ENCODE data around the gene ST6GALNAC3. TPM values are rescaled to one million over a fixed set of nuclear protein-coding genes. Genes with fewer than 3 reads are reported as not detected.

ST6GALNAC3 gene
- total RNA-seq, 1 donor from 2014 or later: 0.26 TPM

- DNase-seq (ENCODE audit: low read depth) (no peak), FAIRE-seq (no peak)
- Histone ChIP-seq H3K36me3 (ENCODE audit: control insufficient read depth, insufficient read depth, low read length) (no peaks in the 10 kb centered on the region), H3K27me3 (ENCODE audit: control insufficient read depth, insufficient read depth, low read length) (no peaks in the 10 kb centered on the region), H3K4me3 (ENCODE audit: low read depth, low read length) (no peak overlapping the region)
- no peak for TF ChIP-seq CTCF (IDR thresholded peaks at IDR 0.05; ENCODE audit: insufficient read depth, low read length, severe bottlenecking)
Measured at GRCh38 chr1:76593141-76593540, 518.6 kb downstream of the ST6GALNAC3 start.

- Histone ChIP-seq H3K4me3 (ENCODE audit: low read depth, low read length) (no peak overlapping the region), H3K36me3 (ENCODE audit: control insufficient read depth, insufficient read depth, low read length) (no peaks in the 10 kb centered on the region), H3K27me3 (ENCODE audit: control insufficient read depth, insufficient read depth, low read length) (no peaks in the 10 kb centered on the region)
- no peak for TF ChIP-seq CTCF (IDR thresholded peaks at IDR 0.05; ENCODE audit: insufficient read depth, low read length, severe bottlenecking)
- FAIRE-seq: no peak
- no peak for DNase-seq (ENCODE audit: low read depth)
Measured at GRCh38 chr1:76593618-76594017, 519.1 kb downstream of the ST6GALNAC3 start.

- no peak for DNase-seq (ENCODE audit: low read depth)
- no peaks in the 10 kb centered on the region for H3K36me3 ChIP-seq (ENCODE audit: control insufficient read depth, insufficient read depth, low read length)
- TF ChIP-seq CTCF (IDR thresholded peaks at IDR 0.05; ENCODE audit: insufficient read depth, low read length, severe bottlenecking): no peak
- FAIRE-seq: no peak
- no peak overlapping the region for H3K4me3 ChIP-seq (ENCODE audit: low read depth, low read length)
- no peaks in the 10 kb centered on the region for H3K27me3 ChIP-seq (ENCODE audit: control insufficient read depth, insufficient read depth, low read length)
Measured at GRCh38 chr1:76595024-76595423, 520.5 kb downstream of the ST6GALNAC3 start.

- DNase-seq (ENCODE audit: low read depth) (no peak), FAIRE-seq (no peak)
- no peaks in the 10 kb centered on the region for H3K36me3 ChIP-seq (ENCODE audit: control insufficient read depth, insufficient read depth, low read length)
- no peak for TF ChIP-seq CTCF (IDR thresholded peaks at IDR 0.05; ENCODE audit: insufficient read depth, low read length, severe bottlenecking)
- no peak overlapping the region for H3K4me3 ChIP-seq (ENCODE audit: low read depth, low read length)
- H3K27me3 ChIP-seq (ENCODE audit: control insufficient read depth, insufficient read depth, low read length): no peaks in the 10 kb centered on the region
Measured at GRCh38 chr1:76601465-76601864, 526.9 kb downstream of the ST6GALNAC3 start.

- no peak for DNase-seq (ENCODE audit: low read depth)
- FAIRE-seq: no peak
- no peak overlapping the region for H3K4me3 ChIP-seq (ENCODE audit: low read depth, low read length)
- H3K36me3 ChIP-seq (ENCODE audit: control insufficient read depth, insufficient read depth, low read length): no peaks in the 10 kb centered on the region
- TF ChIP-seq CTCF (IDR thresholded peaks at IDR 0.05; ENCODE audit: insufficient read depth, low read length, severe bottlenecking): no peak
- no peaks in the 10 kb centered on the region for H3K27me3 ChIP-seq (ENCODE audit: control insufficient read depth, insufficient read depth, low read length)
Measured at GRCh38 chr1:76607717-76608116, 533.2 kb downstream of the ST6GALNAC3 start.

GRCh38 chr1:76611770-76612445 is 537.4 kb downstream of the ST6GALNAC3 start:
- H3K27me3 ChIP-seq (ENCODE audit: control insufficient read depth, insufficient read depth, low read length): no peaks in the 10 kb centered on the region
- no peaks in the 10 kb centered on the region for H3K36me3 ChIP-seq (ENCODE audit: control insufficient read depth, insufficient read depth, low read length)
- H3K4me3 ChIP-seq (ENCODE audit: low read depth, low read length): no peak overlapping the region
- FAIRE-seq (no peak), DNase-seq (ENCODE audit: low read depth) (no peak)
- TF ChIP-seq CTCF (IDR thresholded peaks at IDR 0.05; ENCODE audit: insufficient read depth, low read length, severe bottlenecking): no peak

Data from bronchial epithelial cell (primary cell).